Measurements from ENCODE around the gene RGS11. TPM values are rescaled to one million over a fixed set of nuclear protein-coding genes. Genes with fewer than 3 reads are reported as not detected.

Gene RGS11
- polyA plus RNA-seq, 1 donor (not counting 4 experiments of a cell fraction or from before 2014, with no cell fraction given) = not detected

DNA sequence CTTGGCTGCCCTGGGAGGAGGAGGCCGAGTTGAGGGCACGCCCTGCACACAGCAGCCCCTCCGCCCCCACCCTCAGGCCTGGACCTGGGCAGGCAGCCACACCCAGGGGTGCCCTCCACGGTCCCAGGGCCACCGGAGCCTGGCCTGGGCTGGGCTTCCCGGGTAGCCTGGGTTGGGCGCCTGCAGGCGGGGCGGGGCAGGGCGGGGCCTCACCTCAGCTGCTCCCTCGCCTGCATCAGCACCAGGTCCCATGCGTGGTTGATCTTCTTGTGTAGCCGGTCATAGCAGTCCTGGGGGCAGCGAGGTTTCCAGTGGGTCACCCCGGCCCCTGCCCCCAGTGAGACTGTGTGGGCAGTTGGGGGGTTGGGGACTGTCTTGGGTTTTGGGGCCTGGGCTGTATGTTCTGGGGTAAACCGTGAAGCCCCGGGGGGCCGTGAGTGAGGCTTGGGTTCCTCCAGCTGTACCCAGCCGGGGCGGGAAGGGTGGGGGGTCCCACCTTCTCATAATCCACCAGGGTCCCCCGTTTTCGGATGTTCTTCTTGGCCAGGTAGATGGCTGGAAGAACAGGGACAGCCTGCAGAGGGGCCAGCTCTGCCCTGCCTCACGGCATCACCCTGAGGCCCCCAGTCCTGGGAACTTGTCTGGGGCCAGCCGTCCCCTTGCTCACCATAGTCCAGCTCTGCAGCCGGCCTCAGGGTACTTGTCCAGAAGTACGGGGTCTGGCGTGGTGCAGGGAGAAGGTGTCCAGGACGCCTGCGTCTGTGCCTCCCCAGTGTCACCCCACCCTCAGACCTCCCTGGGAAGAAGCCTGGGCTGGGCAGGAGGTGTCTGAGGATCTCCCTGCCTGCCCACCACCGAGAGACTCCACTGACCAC lies 2.0 kb downstream of the RGS11 start:
- H3K27me3 ChIP-seq (ENCODE audit: control insufficient read depth, extremely low read depth, insufficient read depth, low read length) = peaks cover 35% of the 10 kb centered on the region

DNA sequence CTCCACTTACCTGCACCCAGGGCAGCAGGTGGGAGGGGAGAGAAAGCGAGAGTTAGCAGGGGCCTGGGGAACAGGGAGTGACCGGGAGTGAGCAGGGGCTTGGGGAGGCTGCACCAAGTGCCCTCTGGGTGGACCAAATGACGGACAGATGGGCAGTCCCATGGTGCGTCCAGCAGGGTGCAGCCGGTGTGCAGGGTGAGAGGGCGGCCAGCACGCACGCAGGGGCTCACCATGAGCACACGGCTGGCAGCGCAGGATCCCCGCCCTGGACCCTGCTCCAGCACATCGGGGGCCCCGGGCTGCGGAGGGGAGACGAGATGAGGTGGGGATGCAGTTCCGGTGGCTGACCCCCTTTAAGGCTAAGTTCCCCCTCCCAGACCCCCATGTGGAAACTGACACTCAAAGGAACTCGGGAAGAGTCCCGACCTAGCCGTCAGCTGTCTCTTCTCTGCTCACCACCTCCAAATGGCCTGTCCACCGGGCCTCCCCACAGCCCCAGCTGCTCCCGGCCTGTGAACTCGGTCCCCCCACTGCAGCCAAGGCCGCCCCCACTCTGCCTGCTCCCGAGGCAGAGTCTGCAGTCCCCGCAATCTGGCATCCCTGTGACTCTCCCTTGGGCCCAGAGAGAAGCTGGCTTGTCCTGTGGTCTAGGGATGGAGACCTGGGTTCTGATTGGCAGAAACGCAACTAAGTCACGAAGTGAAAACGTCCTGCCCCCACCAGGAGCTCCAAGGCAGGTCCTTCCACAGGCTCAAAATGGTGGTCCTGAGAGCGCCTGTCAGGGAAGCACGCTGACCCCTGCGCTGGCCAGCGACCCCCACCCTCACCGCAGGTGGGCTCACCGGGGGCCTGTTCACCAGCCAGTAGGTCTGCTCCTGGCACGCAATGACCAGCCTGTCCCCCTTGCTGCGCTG lies 2.9 kb downstream of the RGS11 start:
- no peaks in the 10 kb centered on the region for H3K9me1 ChIP-seq (ENCODE audit: control insufficient read depth, extremely low read depth, insufficient read depth, low read length)
- no peak overlapping the region for H3K27ac ChIP-seq (ENCODE audit: control insufficient read depth, insufficient read depth, low read length)
- H3K4me3 ChIP-seq (ENCODE audit: control insufficient read depth in 2 of 3, extremely low read depth in 1 of 3, insufficient read depth in 2 of 3, low read depth in 1 of 3, low read length in 3 of 3) = no peak overlapping the region
- no peaks in the 10 kb centered on the region for H3K79me2 ChIP-seq (ENCODE audit: control insufficient read depth, insufficient read depth, low read length)
- DNase-seq (ENCODE audit: low read depth, low spot score) (no peak), FAIRE-seq (no peak)
- H2AFZ ChIP-seq (ENCODE audit: control insufficient read depth, low read length) = no peak overlapping the region
- peaks cover 7% of the 10 kb centered on the region for H3K4me1 ChIP-seq (ENCODE audit: control insufficient read depth, extremely low read depth, insufficient read depth, low read length)
- TF ChIP-seq, protein P1, sequence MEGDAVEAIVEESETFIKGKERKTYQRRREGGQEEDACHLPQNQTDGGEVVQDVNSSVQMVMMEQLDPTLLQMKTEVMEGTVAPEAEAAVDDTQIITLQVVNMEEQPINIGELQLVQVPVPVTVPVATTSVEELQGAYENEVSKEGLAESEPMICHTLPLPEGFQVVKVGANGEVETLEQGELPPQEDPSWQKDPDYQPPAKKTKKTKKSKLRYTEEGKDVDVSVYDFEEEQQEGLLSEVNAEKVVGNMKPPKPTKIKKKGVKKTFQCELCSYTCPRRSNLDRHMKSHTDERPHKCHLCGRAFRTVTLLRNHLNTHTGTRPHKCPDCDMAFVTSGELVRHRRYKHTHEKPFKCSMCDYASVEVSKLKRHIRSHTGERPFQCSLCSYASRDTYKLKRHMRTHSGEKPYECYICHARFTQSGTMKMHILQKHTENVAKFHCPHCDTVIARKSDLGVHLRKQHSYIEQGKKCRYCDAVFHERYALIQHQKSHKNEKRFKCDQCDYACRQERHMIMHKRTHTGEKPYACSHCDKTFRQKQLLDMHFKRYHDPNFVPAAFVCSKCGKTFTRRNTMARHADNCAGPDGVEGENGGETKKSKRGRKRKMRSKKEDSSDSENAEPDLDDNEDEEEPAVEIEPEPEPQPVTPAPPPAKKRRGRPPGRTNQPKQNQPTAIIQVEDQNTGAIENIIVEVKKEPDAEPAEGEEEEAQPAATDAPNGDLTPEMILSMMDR (optimal IDR thresholded peaks at IDR 0.05 in 1 of 3, IDR thresholded peaks at IDR 0.05 in 1 of 3, conservative IDR thresholded peaks at IDR 0.05 in 1 of 3; ENCODE audit: extremely low read depth in 1 of 3, insufficient read depth in 2 of 3, low read length in 3 of 3) = no peak
- no peak for TF ChIP-seq EZH2 (IDR thresholded peaks at IDR 0.05; ENCODE audit: low read length)
- no peaks in the 10 kb centered on the region for H4K20me1 ChIP-seq (ENCODE audit: control insufficient read depth, extremely low read depth, insufficient read depth, low read length)
- no peak overlapping the region for H3K9ac ChIP-seq (ENCODE audit: control insufficient read depth, extremely low read depth, insufficient read depth, low read length)
- H3K36me3 ChIP-seq (ENCODE audit: control insufficient read depth in 2 of 2, extremely low read depth in 1 of 2, insufficient read depth in 2 of 2, low read length in 2 of 2) = no peaks in the 10 kb centered on the region
- H3K4me2 ChIP-seq (ENCODE audit: control insufficient read depth, extremely low read depth, insufficient read depth, low read depth, low read length) = no peak overlapping the region
- peaks cover 39% of the 10 kb centered on the region for H3K27me3 ChIP-seq (ENCODE audit: control insufficient read depth, extremely low read depth, insufficient read depth, low read length)
- no peaks in the 10 kb centered on the region for H3K9me3 ChIP-seq (ENCODE audit: control insufficient read depth, low read depth, low read length)
- dilution Hi-C loops (cut with MboI; ENCODE audit: extremely low pct_ligation_motif_present, low sequenced_read_pairs) = no loop called here

More for the DNA sequence above, 2.0 kb downstream of the RGS11 start:
- H3K27ac ChIP-seq (ENCODE audit: control insufficient read depth, insufficient read depth, low read length) = no peak overlapping the region
- no peaks in the 10 kb centered on the region for H3K36me3 ChIP-seq (ENCODE audit: control insufficient read depth in 2 of 2, extremely low read depth in 1 of 2, insufficient read depth in 2 of 2, low read length in 2 of 2)
- no peaks in the 10 kb centered on the region for H3K9me1 ChIP-seq (ENCODE audit: control insufficient read depth, extremely low read depth, insufficient read depth, low read length)
- dilution Hi-C loops (cut with MboI; ENCODE audit: extremely low pct_ligation_motif_present, low sequenced_read_pairs) = no loop called here
- DNase-seq (ENCODE audit: low read depth, low spot score) (no peak), FAIRE-seq (no peak)
- H3K9me3 ChIP-seq (ENCODE audit: control insufficient read depth, low read depth, low read length) = no peaks in the 10 kb centered on the region
- no peaks in the 10 kb centered on the region for H4K20me1 ChIP-seq (ENCODE audit: control insufficient read depth, extremely low read depth, insufficient read depth, low read length)
- TF ChIP-seq, protein P1 (optimal IDR thresholded peaks at IDR 0.05 in 1 of 3, IDR thresholded peaks at IDR 0.05 in 1 of 3, conservative IDR thresholded peaks at IDR 0.05 in 1 of 3; ENCODE audit: extremely low read depth in 1 of 3, insufficient read depth in 2 of 3, low read length in 3 of 3) = no peak
- no peak for TF ChIP-seq EZH2 (IDR thresholded peaks at IDR 0.05; ENCODE audit: low read length)
- no peak overlapping the region for H3K4me3 ChIP-seq (ENCODE audit: control insufficient read depth in 2 of 3, extremely low read depth in 1 of 3, insufficient read depth in 2 of 3, low read depth in 1 of 3, low read length in 3 of 3)
- no peak overlapping the region for H3K9ac ChIP-seq (ENCODE audit: control insufficient read depth, extremely low read depth, insufficient read depth, low read length)
- no peak overlapping the region for H3K4me2 ChIP-seq (ENCODE audit: control insufficient read depth, extremely low read depth, insufficient read depth, low read depth, low read length)
- H3K79me2 ChIP-seq (ENCODE audit: control insufficient read depth, insufficient read depth, low read length) = no peaks in the 10 kb centered on the region
- H3K4me1 ChIP-seq (ENCODE audit: control insufficient read depth, extremely low read depth, insufficient read depth, low read length) = no peaks in the 10 kb centered on the region
- H2AFZ ChIP-seq (ENCODE audit: control insufficient read depth, low read length) = no peak overlapping the region
